CD8-positive, alpha-beta memory T cell (primary cell): ENCODE data around the gene HOXA6. TPM values are rescaled to one million over a fixed set of nuclear protein-coding genes. Genes with fewer than 3 reads are reported as not detected.

Experiments used
- CTCF ChIA-PET: fragments of 350-600 bp; sonication (Branson Sonifier 250); formaldehyde crosslinking; loops from one replicate; lab custom pipeline; 2021; ENCODE audit warnings: antibody characterized with exemption; lab: Charles Lee
- POLR2A ChIA-PET: fragments of 350-600 bp; sonication (Branson Sonifier 250); formaldehyde crosslinking; loops from one replicate; lab custom pipeline; 2021; ENCODE audit warnings: antibody characterized with exemption; lab: Charles Lee
- DNase-seq, 5 donors: peaks; one replicate each; pipeline versions ENCODE4 v3.0.0 to v3.0.0-alpha.2; 2020 to 2022; ENCODE audit warnings: mixed read lengths in 1 of 5
- H3K27ac ChIP-seq: one replicate; pipeline ENCODE4 v1.7.0; 2013; ENCODE audit warnings: low read depth, mild to moderate bottlenecking, low read length, moderate library complexity
- H3K27me3 ChIP-seq: 2 replicates; pipeline ENCODE4 v1.7.0; 2013; ENCODE audit warnings: low read length, mild to moderate bottlenecking; ENCODE audit not compliant: insufficient read depth, poor library complexity, severe bottlenecking
- H3K36me3 ChIP-seq: 2 replicates; pipeline ENCODE4 v1.7.0; 2013; ENCODE audit warnings: mild to moderate bottlenecking, low read length, moderate library complexity; ENCODE audit not compliant: insufficient read depth
- H3K4me1 ChIP-seq: 2 replicates; pipeline ENCODE4 v1.7.0; 2013; ENCODE audit warnings: mild to moderate bottlenecking, low read length, moderate library complexity; ENCODE audit not compliant: insufficient read depth
- H3K4me3 ChIP-seq: 2 replicates; pipeline ENCODE4 v1.7.0; 2013; ENCODE audit warnings: mild to moderate bottlenecking, low read length
- H3K9me3 ChIP-seq: 2 replicates; pipeline ENCODE4 v1.7.0; 2013; ENCODE audit warnings: mild to moderate bottlenecking, low read length
- H3K27ac Mint-ChIP-seq, 8 donors: one replicate each; pipeline ENCODE4 v1.8.0; 2020 to 2021; ENCODE audit warnings: mixed read lengths in 8 of 8, mild to moderate bottlenecking in 6 of 8, inconsistent platforms in 3 of 8, moderate library complexity in 3 of 8
- H3K27me3 Mint-ChIP-seq, 2 donors: one replicate each; pipeline ENCODE4 v1.8.0; 2020 to 2021; ENCODE audit warnings: mixed read lengths in 2 of 2, mild to moderate bottlenecking in 1 of 2, moderate library complexity in 1 of 2
- H3K36me3 Mint-ChIP-seq, 3 donors: one replicate each; pipeline ENCODE4 v1.8.0; 2020 to 2021; ENCODE audit warnings: mixed read lengths in 3 of 3, inconsistent platforms in 1 of 3, mild to moderate bottlenecking in 1 of 3
- H3K4me1 Mint-ChIP-seq, 3 donors: one replicate each; pipeline ENCODE4 v1.8.0; 2020 to 2021; ENCODE audit warnings: mixed read lengths in 3 of 3, inconsistent platforms in 1 of 3, mild to moderate bottlenecking in 1 of 3
- H3K4me3 Mint-ChIP-seq, 7 donors: one replicate each; pipeline ENCODE4 v1.8.0; 2020 to 2021; ENCODE audit warnings: mixed read lengths in 7 of 7, mild to moderate bottlenecking in 6 of 7, moderate library complexity in 4 of 7, inconsistent platforms in 2 of 7
- H3K9me3 Mint-ChIP-seq, 5 donors: one replicate each; pipeline ENCODE4 v1.8.0; 2020 to 2022; ENCODE audit warnings: mixed read lengths in 5 of 5, mild to moderate bottlenecking in 3 of 5, moderate library complexity in 2 of 5, inconsistent platforms in 1 of 5
- polyA plus RNA-seq: library from polyadenylated mRNA; unstranded; fragments of 300-500 nt; fragmentation: Illumina TruSeq; gene quantifications from one replicate; pipeline ENCODE4 v1.2.3, GENCODE V29; 2021
- total RNA-seq, 2 experiments: library from RNA; stranded (reverse); gene quantifications; one replicate each; pipeline ENCODE4 v1.2.3, GENCODE V29; 2021

Gene HOXA6
- total and polyA plus RNA-seq, 3 experiments from 2014 or later: not detected

GRCh38 chr7:27104341-27105058 lies 43.1 kb downstream of the HOXA6 start:
- H3K4me3 Mint-ChIP-seq: no peak overlapping the region
- Histone ChIP-seq H3K27ac (no peak overlapping the region), H3K27me3 (peaks cover 38% of the 10 kb centered on the region), H3K36me3 (no peaks in the 10 kb centered on the region), H3K4me1 (peaks cover 10% of the 10 kb centered on the region), H3K9me3 (no peaks in the 10 kb centered on the region), H3K4me3 (no peak overlapping the region)
- POLR2A ChIA-PET: no interaction called here
- no peak for DNase-seq
- H3K27me3 Mint-ChIP-seq: peaks cover 38 to 66% of the 10 kb centered on the region in 2 donors
- H3K4me1 Mint-ChIP-seq: peaks cover 20 to 23% (median 22%) of the 10 kb centered on the region in 3 donors
- H3K9me3 Mint-ChIP-seq: no peaks in the 10 kb centered on the region
- no peak overlapping the region for H3K27ac Mint-ChIP-seq
- H3K36me3 Mint-ChIP-seq: peaks cover 9 to 16% (median 15%) of the 10 kb centered on the region in 3 donors
- CTCF ChIA-PET: interaction anchor here (1.1 kb wide), 1 partner anchor 8 kb away, joined by 4 read pairs; no protein-coding TSS in a partner anchor

GRCh38 chr7:27103489-27104226 lies 43.9 kb downstream of the HOXA6 start:
- Histone ChIP-seq H3K27me3 (peaks cover 38% of the 10 kb centered on the region), H3K27ac (no peak overlapping the region), H3K4me3 (no peak overlapping the region), H3K4me1 (peaks cover 10% of the 10 kb centered on the region), H3K36me3 (no peaks in the 10 kb centered on the region), H3K9me3 (no peaks in the 10 kb centered on the region)
- H3K27ac Mint-ChIP-seq: peak overlapping the region in 1 of 8 donors; percentile 49
- ChIA-PET CTCF (no interaction called here), POLR2A (no interaction called here)
- H3K36me3 Mint-ChIP-seq: peaks cover 9 to 23% (median 15%) of the 10 kb centered on the region in 3 donors
- peaks cover 20 to 27% (median 23%) of the 10 kb centered on the region in 3 donors for H3K4me1 Mint-ChIP-seq
- H3K9me3 Mint-ChIP-seq: no peaks in the 10 kb centered on the region
- H3K4me3 Mint-ChIP-seq: peak overlapping the region in 2 of 7 donors; percentile 20 to 27
- peaks cover 38 to 74% of the 10 kb centered on the region in 2 donors for H3K27me3 Mint-ChIP-seq
- DNase-seq: no peak

- Mint-ChIP-seq H3K36me3 (peaks cover 9 to 23% (median 15%) of the 10 kb centered on the region in 3 donors), H3K4me1 (peaks cover 24 to 33% (median 25%) of the 10 kb centered on the region in 3 donors), H3K4me3 (peak within 1 kb of the TSS; percentile 32 to 84 (median 52)), H3K9me3 (no peaks in the 10 kb centered on the region), H3K27me3 (peaks cover 38 to 77% of the 10 kb centered on the region in 2 donors), H3K27ac (peak within 1 kb of the TSS in 2 of 8 donors; percentile 40 to 67)
- peaks cover 38% of the 10 kb centered on the region for H3K27me3 ChIP-seq
- no peaks in the 10 kb centered on the region for H3K36me3 ChIP-seq
- H3K27ac ChIP-seq: no peak within 1 kb of the TSS
- H3K4me1 ChIP-seq: peaks cover 12% of the 10 kb centered on the region
- CTCF ChIA-PET: no interaction called here
- no peak within 1 kb of the TSS for H3K4me3 ChIP-seq
- H3K9me3 ChIP-seq: no peaks in the 10 kb centered on the region
- POLR2A ChIA-PET: no interaction called here
- DNase-seq: no peak
These were observed 44.8 kb downstream of the HOXA6 start, which contains the start of gene HOXA2 for GRCh38 chr7:27102581-27103442. Gene HOXA2 (minus strand): TSS chr7:27102683. CDS start chr7:27102500, 183 bp downstream.

GRCh38 chr7:27101957-27102580 lies 45.5 kb downstream of the HOXA6 start:
- Histone ChIP-seq H3K4me1 (peaks cover 20% of the 10 kb centered on the region), H3K4me3 (no peak overlapping the region), H3K9me3 (no peaks in the 10 kb centered on the region), H3K27ac (no peak overlapping the region), H3K36me3 (no peaks in the 10 kb centered on the region), H3K27me3 (peaks cover 38% of the 10 kb centered on the region)
- no peaks in the 10 kb centered on the region for H3K9me3 Mint-ChIP-seq
- peaks cover 9 to 23% (median 15%) of the 10 kb centered on the region in 3 donors for H3K36me3 Mint-ChIP-seq
- ChIA-PET POLR2A (no interaction called here), CTCF (no interaction called here)
- H3K4me1 Mint-ChIP-seq: peaks cover 32 to 41% (median 33%) of the 10 kb centered on the region in 3 donors
- H3K27me3 Mint-ChIP-seq: peaks cover 41 to 74% of the 10 kb centered on the region in 2 donors
- H3K4me3 Mint-ChIP-seq: peak overlapping the region in 6 of 7 donors; percentile 3 to 55 (median 42)
- no peak for DNase-seq
- no peak overlapping the region for H3K27ac Mint-ChIP-seq

- Mint-ChIP-seq H3K27me3 (peaks cover 43 to 74% of the 10 kb centered on the region in 2 donors), H3K27ac (no peak overlapping the region), H3K4me1 (peaks cover 34 to 43% (median 35%) of the 10 kb centered on the region in 3 donors), H3K36me3 (peaks cover 9 to 23% (median 15%) of the 10 kb centered on the region in 3 donors), H3K9me3 (no peaks in the 10 kb centered on the region), H3K4me3 (peak overlapping the region in 5 of 7 donors; percentile 2 to 55 (median 23))
- Histone ChIP-seq H3K36me3 (no peaks in the 10 kb centered on the region), H3K27ac (no peak overlapping the region), H3K27me3 (peaks cover 38% of the 10 kb centered on the region), H3K4me3 (no peak overlapping the region), H3K9me3 (no peaks in the 10 kb centered on the region), H3K4me1 (peaks cover 21% of the 10 kb centered on the region)
- no peak for DNase-seq
- ChIA-PET POLR2A (no interaction called here), CTCF (no interaction called here)
These were observed 46.2 kb downstream of the HOXA6 start for GRCh38 chr7:27101171-27101956.

GRCh38 chr7:27100694-27101170 lies 46.8 kb downstream of the HOXA6 start:
- Mint-ChIP-seq H3K9me3 (no peaks in the 10 kb centered on the region), H3K4me3 (peak overlapping the region in 1 of 7 donors; percentile 20), H3K36me3 (peaks cover 9 to 25% (median 15%) of the 10 kb centered on the region in 3 donors), H3K27me3 (peaks cover 45 to 70% of the 10 kb centered on the region in 2 donors), H3K4me1 (peaks cover 34 to 46% (median 35%) of the 10 kb centered on the region in 3 donors), H3K27ac (no peak overlapping the region)
- ChIA-PET POLR2A (no interaction called here), CTCF (no interaction called here)
- no peak overlapping the region for H3K4me3 ChIP-seq
- DNase-seq: no peak
- H3K9me3 ChIP-seq: no peaks in the 10 kb centered on the region
- no peaks in the 10 kb centered on the region for H3K36me3 ChIP-seq
- H3K27ac ChIP-seq: no peak overlapping the region
- H3K27me3 ChIP-seq: peaks cover 38% of the 10 kb centered on the region
- peaks cover 21% of the 10 kb centered on the region for H3K4me1 ChIP-seq
